ENCODE data around the gene ATP9B.

- no peak for TF ChIP-seq CTCF (conservative IDR thresholded peaks at IDR 0.05; ENCODE audit: low read length)
- TF ChIP-seq EZH2phosphoT487 (IDR thresholded peaks at IDR 0.05; ENCODE audit: borderline replicate concordance), result no peak
Measured at GRCh38 chr18:79204889-79205807, 136.0 kb downstream of the ATP9B start.

Data from Loucy (cell line).